Activated naive CD4-positive, alpha-beta T cell treated with anti-CD3 and anti-CD28 coated beads, Interleukin-2, amount 10 ng/mL, durations not matched to agents 7 days and 5 days (primary cell): Measurements from ENCODE around the gene AMPH.

Source experiments
- CTCF ChIA-PET: fragments of 350-600 bp; sonication (Branson Sonifier 250); formaldehyde crosslinking; loops from one replicate; lab custom pipeline; 2021; ENCODE audit warnings: antibody characterized with exemption; lab: Charles Lee
- DNase-seq: peaks from one replicate; pipeline ENCODE4 v3.0.0-alpha.2; 2020
- H3K27ac Mint-ChIP-seq: one replicate; pipeline ENCODE4 v1.8.0; 2021; ENCODE audit warnings: mild to moderate bottlenecking, moderate library complexity, mixed read lengths
- H3K27me3 Mint-ChIP-seq: one replicate; pipeline ENCODE4 v1.8.0; 2021; ENCODE audit warnings: mild to moderate bottlenecking, mixed read lengths
- H3K36me3 Mint-ChIP-seq: one replicate; pipeline ENCODE4 v1.8.0; 2021; ENCODE audit warnings: mixed read lengths
- H3K4me1 Mint-ChIP-seq: one replicate; pipeline ENCODE4 v1.8.0; 2021; ENCODE audit warnings: mixed read lengths
- H3K4me3 Mint-ChIP-seq: one replicate; pipeline ENCODE4 v1.8.0; 2021; ENCODE audit warnings: mild to moderate bottlenecking, moderate library complexity, mixed read lengths
- H3K9me3 Mint-ChIP-seq: one replicate; pipeline ENCODE4 v1.8.0; 2021; ENCODE audit warnings: mixed read lengths

AMPH gene

GRCh38 chr7:38542156-38542555, 89.0 kb downstream of the AMPH start:
- CTCF ChIA-PET: no interaction called here
- Mint-ChIP-seq H3K27ac (no peak overlapping the region), H3K36me3 (no peaks in the 10 kb centered on the region), H3K9me3 (no peaks in the 10 kb centered on the region), H3K27me3 (no peaks in the 10 kb centered on the region), H3K4me3 (no peak overlapping the region), H3K4me1 (no peaks in the 10 kb centered on the region)
- DNase-seq: no peak

- H3K36me3 Mint-ChIP-seq: no peaks in the 10 kb centered on the region
- CTCF ChIA-PET: no interaction called here
Observed at GRCh38 chr7:38541440-38541839, 89.7 kb downstream of the AMPH start.

GRCh38 chr7:38539477-38540081, 91.6 kb downstream of the AMPH start:
- Mint-ChIP-seq H3K27me3 (peaks cover 4% of the 10 kb centered on the region), H3K4me3 (no peak overlapping the region), H3K27ac (no peak overlapping the region), H3K9me3 (no peaks in the 10 kb centered on the region), H3K4me1 (no peaks in the 10 kb centered on the region), H3K36me3 (no peaks in the 10 kb centered on the region)
- DNase-seq: no peak
- CTCF ChIA-PET: interaction anchor here (0.6 to 1.4 kb wide), 2 partner anchors 121 to 141 kb away, joined by 4 read pairs; no protein-coding TSS in a partner anchor

More at GRCh38 chr7:38541440-38541839, 89.7 kb downstream of the AMPH start:
- H3K4me1 Mint-ChIP-seq: no peaks in the 10 kb centered on the region
- no peaks in the 10 kb centered on the region for H3K27me3 Mint-ChIP-seq
- no peaks in the 10 kb centered on the region for H3K9me3 Mint-ChIP-seq
- no peak for DNase-seq
- H3K27ac Mint-ChIP-seq: no peak overlapping the region
- no peak overlapping the region for H3K4me3 Mint-ChIP-seq

GRCh38 chr7:38535073-38535472, 96.1 kb downstream of the AMPH start:
- Mint-ChIP-seq H3K36me3 (no peaks in the 10 kb centered on the region), H3K4me3 (no peak overlapping the region), H3K27me3 (peaks cover 8% of the 10 kb centered on the region), H3K4me1 (no peaks in the 10 kb centered on the region), H3K9me3 (no peaks in the 10 kb centered on the region), H3K27ac (no peak overlapping the region)
- DNase-seq: no peak
- CTCF ChIA-PET: no interaction called here

- H3K4me3 Mint-ChIP-seq: no peak overlapping the region
- no peak overlapping the region for H3K27ac Mint-ChIP-seq
- peaks cover 2% of the 10 kb centered on the region for H3K27me3 Mint-ChIP-seq
- no peak for DNase-seq
- no peaks in the 10 kb centered on the region for H3K4me1 Mint-ChIP-seq
- CTCF ChIA-PET: no interaction called here
- no peaks in the 10 kb centered on the region for H3K9me3 Mint-ChIP-seq
- H3K36me3 Mint-ChIP-seq: no peaks in the 10 kb centered on the region
Observed at GRCh38 chr7:38525857-38526256, 105.3 kb downstream of the AMPH start.

- Mint-ChIP-seq H3K36me3 (no peaks in the 10 kb centered on the region), H3K27me3 (no peaks in the 10 kb centered on the region), H3K27ac (no peak overlapping the region), H3K9me3 (no peaks in the 10 kb centered on the region), H3K4me1 (no peaks in the 10 kb centered on the region), H3K4me3 (no peak overlapping the region)
- DNase-seq: no peak
- CTCF ChIA-PET: no interaction called here
Observed at GRCh38 chr7:38524786-38525185, 106.4 kb downstream of the AMPH start.

- DNase-seq: no peak
- peaks cover 2% of the 10 kb centered on the region for H3K9me3 Mint-ChIP-seq
Observed at GRCh38 chr7:38520741-38521140, 110.4 kb downstream of the AMPH start.

GRCh38 chr7:38518541-38518940, 112.6 kb downstream of the AMPH start:
- no peak for DNase-seq
- Mint-ChIP-seq H3K36me3 (no peaks in the 10 kb centered on the region), H3K27me3 (no peaks in the 10 kb centered on the region), H3K4me1 (no peaks in the 10 kb centered on the region), H3K9me3 (peaks cover 7% of the 10 kb centered on the region), H3K4me3 (no peak overlapping the region), H3K27ac (no peak overlapping the region)
- CTCF ChIA-PET: no interaction called here

More at GRCh38 chr7:38520741-38521140, 110.4 kb downstream of the AMPH start:
- Mint-ChIP-seq H3K4me1 (no peaks in the 10 kb centered on the region), H3K36me3 (no peaks in the 10 kb centered on the region), H3K27me3 (no peaks in the 10 kb centered on the region), H3K4me3 (no peak overlapping the region), H3K27ac (no peak overlapping the region)
- CTCF ChIA-PET: no interaction called here

GRCh38 chr7:38512704-38513103, 118.5 kb downstream of the AMPH start:
- CTCF ChIA-PET: no interaction called here

GRCh38 chr7:38512291-38512690, 118.9 kb downstream of the AMPH start:
- no peak overlapping the region for H3K27ac Mint-ChIP-seq
- H3K36me3 Mint-ChIP-seq: no peaks in the 10 kb centered on the region
- H3K27me3 Mint-ChIP-seq: no peaks in the 10 kb centered on the region
- H3K4me1 Mint-ChIP-seq: no peaks in the 10 kb centered on the region
- H3K9me3 Mint-ChIP-seq: peaks cover 7% of the 10 kb centered on the region
- CTCF ChIA-PET: no interaction called here
- DNase-seq: no peak
- no peak overlapping the region for H3K4me3 Mint-ChIP-seq

More at GRCh38 chr7:38512704-38513103, 118.5 kb downstream of the AMPH start:
- no peak for DNase-seq
- peaks cover 7% of the 10 kb centered on the region for H3K9me3 Mint-ChIP-seq
- no peaks in the 10 kb centered on the region for H3K4me1 Mint-ChIP-seq
- H3K27me3 Mint-ChIP-seq: no peaks in the 10 kb centered on the region
- no peak overlapping the region for H3K4me3 Mint-ChIP-seq
- H3K36me3 Mint-ChIP-seq: no peaks in the 10 kb centered on the region
- no peak overlapping the region for H3K27ac Mint-ChIP-seq

GRCh38 chr7:38507384-38507783, 123.8 kb downstream of the AMPH start:
- Mint-ChIP-seq H3K4me1 (no peaks in the 10 kb centered on the region), H3K27me3 (peaks cover 5% of the 10 kb centered on the region), H3K4me3 (no peak overlapping the region), H3K9me3 (no peaks in the 10 kb centered on the region), H3K27ac (no peak overlapping the region), H3K36me3 (no peaks in the 10 kb centered on the region)
- CTCF ChIA-PET: no interaction called here
- no peak for DNase-seq

GRCh38 chr7:38506756-38507155, 124.4 kb downstream of the AMPH start:
- CTCF ChIA-PET: no interaction called here
- H3K4me1 Mint-ChIP-seq: no peaks in the 10 kb centered on the region
- DNase-seq: no peak
- no peaks in the 10 kb centered on the region for H3K9me3 Mint-ChIP-seq
- peaks cover 5% of the 10 kb centered on the region for H3K27me3 Mint-ChIP-seq
- no peak overlapping the region for H3K4me3 Mint-ChIP-seq
- no peaks in the 10 kb centered on the region for H3K36me3 Mint-ChIP-seq
- no peak overlapping the region for H3K27ac Mint-ChIP-seq

- H3K4me1 Mint-ChIP-seq: no peaks in the 10 kb centered on the region
- CTCF ChIA-PET: no interaction called here
- no peaks in the 10 kb centered on the region for H3K36me3 Mint-ChIP-seq
- no peak overlapping the region for H3K27ac Mint-ChIP-seq
- no peaks in the 10 kb centered on the region for H3K9me3 Mint-ChIP-seq
- no peak for DNase-seq
- no peak overlapping the region for H3K4me3 Mint-ChIP-seq
- H3K27me3 Mint-ChIP-seq: peaks cover 5% of the 10 kb centered on the region
Observed at GRCh38 chr7:38506004-38506403, 125.2 kb downstream of the AMPH start.

- no peak for DNase-seq
- CTCF ChIA-PET: no interaction called here
Observed at GRCh38 chr7:38504684-38505083, 126.5 kb downstream of the AMPH start.

GRCh38 chr7:38502848-38503247, 128.3 kb downstream of the AMPH start:
- Mint-ChIP-seq H3K9me3 (no peaks in the 10 kb centered on the region), H3K4me3 (no peak overlapping the region), H3K27ac (no peak overlapping the region), H3K4me1 (no peaks in the 10 kb centered on the region), H3K27me3 (peaks cover 5% of the 10 kb centered on the region), H3K36me3 (no peaks in the 10 kb centered on the region)
- DNase-seq: no peak
- CTCF ChIA-PET: no interaction called here

More at GRCh38 chr7:38504684-38505083, 126.5 kb downstream of the AMPH start:
- Mint-ChIP-seq H3K27ac (no peak overlapping the region), H3K36me3 (no peaks in the 10 kb centered on the region), H3K4me3 (no peak overlapping the region), H3K4me1 (no peaks in the 10 kb centered on the region), H3K27me3 (peaks cover 5% of the 10 kb centered on the region), H3K9me3 (no peaks in the 10 kb centered on the region)
